OCI-LY7 (cell line): ENCODE data around the gene SPRYD3. TPM values are rescaled to one million over a fixed set of nuclear protein-coding genes. Genes with fewer than 3 reads are reported as not detected.

Experiments used
- BruUV-seq: library from RNA; stranded (reverse); fragments of 400-500 nt; replicated peaks from 2 replicates; lab custom pipeline; 2021; lab: Mats Ljungman, UMichigan
- CTCF ChIA-PET: fragments of 300-600 bp; sonication (Branson Sonifier 250); formaldehyde crosslinking; loops from one replicate; lab custom pipeline; 2022; ENCODE audit warnings: antibody characterized with exemption; ENCODE audit not compliant: unreplicated experiment; lab: Charles Lee
- POLR2A ChIA-PET: fragments of 300-600 bp; sonication (Branson Sonifier 250); formaldehyde crosslinking; loops from one replicate; lab custom pipeline; 2022; ENCODE audit warnings: antibody characterized with exemption; lab: Charles Lee
- DNase-seq: peaks from one replicate; pipeline ENCODE4 v3.0.0-alpha.2; 2015; ENCODE audit warnings: low spot score
- H2AFZ ChIP-seq: fragments of 200-600 bp; sonication (generic), shearing (Covaris generic); 2 replicates; pipeline ENCODE4 v1.6.1; 2014; ENCODE audit warnings: mild to moderate bottlenecking, antibody characterized with exemption, low read length, moderate library complexity
- H3K27ac ChIP-seq: fragments of 200-600 bp; sonication (generic); 2 replicates; pipeline ENCODE4 v1.5.1; 2014; ENCODE audit warnings: mixed run types, low read depth, mild to moderate bottlenecking, moderate library complexity, low read length, inconsistent platforms; ENCODE audit not compliant: poor library complexity, severe bottlenecking
- H3K36me3 ChIP-seq: fragments of 200-600 bp; sonication (generic); 2 replicates; pipeline ENCODE4 v1.6.1; 2014; ENCODE audit warnings: mild to moderate bottlenecking, antibody characterized with exemption, low read length, moderate library complexity, mixed read lengths; ENCODE audit not compliant: insufficient read depth
- H3K4me1 ChIP-seq: fragments of 200-600 bp; sonication (generic); 2 replicates; pipeline ENCODE4 v1.5.1; 2014; ENCODE audit warnings: mild to moderate bottlenecking, low read length; ENCODE audit not compliant: insufficient read depth, poor library complexity, severe bottlenecking
- H3K4me2 ChIP-seq: fragments of 200-600 bp; sonication (generic); 2 replicates; pipeline ENCODE4 v1.6.1; 2014; ENCODE audit warnings: mild to moderate bottlenecking, low read length
- H3K4me3 ChIP-seq: fragments of 200-600 bp; sonication (generic); 2 replicates; pipeline ENCODE4 v1.5.1; 2014; ENCODE audit warnings: mild to moderate bottlenecking, low read depth, low read length; ENCODE audit not compliant: poor library complexity, severe bottlenecking
- H3K79me2 ChIP-seq: fragments of 200-600 bp; sonication (generic); 2 replicates; pipeline ENCODE4 v1.6.1; 2016; ENCODE audit warnings: low read depth, mild to moderate bottlenecking, low read length, moderate library complexity, mixed read lengths; ENCODE audit not compliant: insufficient read depth
- H3K9me2 ChIP-seq: fragments of 200-600 bp; sonication (generic); 2 replicates; pipeline ENCODE4 v1.6.1; 2016; ENCODE audit warnings: mild to moderate bottlenecking, low read length, mixed read lengths; ENCODE audit not compliant: insufficient read depth
- H3K9me3 ChIP-seq: fragments of 200-600 bp; sonication (generic); 2 replicates; pipeline ENCODE4 v1.6.1; 2014; ENCODE audit warnings: mild to moderate bottlenecking, mixed run types, low read length, mixed read lengths
- H4K20me1 ChIP-seq: fragments of 200-600 bp; sonication (generic); 2 replicates; pipeline ENCODE4 v1.6.1; 2014; ENCODE audit warnings: mild to moderate bottlenecking, antibody characterized with exemption, low read length, moderate library complexity, mixed read lengths; ENCODE audit not compliant: insufficient read depth
- EZH2phosphoT487 ChIP-seq: fragments of 200-600 bp; sonication (generic); IDR thresholded peaks from 2 replicates; pipeline ENCODE4 v1.6.1; 2018; ENCODE audit warnings: low read depth, borderline replicate concordance, mild to moderate bottlenecking, mixed run types, antibody characterized with exemption, low read length, moderate library complexity, mixed read lengths
- intact Hi-C: fragments of 100-400 bp; cut with micrococcal nuclease; formaldehyde crosslinking; loops from one replicate; pipeline ENCODE4 v1.10.0; 2022; ENCODE audit not compliant: unreplicated experiment
- total RNA-seq, 2 experiments: library from RNA; depleted of rRNA in 1 of 2; stranded (reverse); fragments of >200 nt in 1 of 2; shearing (Covaris generic) in 1 of 2; gene quantifications; 2 replicates each; pipeline ENCODE4 v1.2.3, GENCODE V29; 2014 to 2022
- TF ChIP-seq, protein P1 (sequence below): fragments of 200-600 bp; sonication (generic); conservative IDR thresholded peaks from 2 replicates; pipeline ENCODE4 v1.5.1; 2014; ENCODE audit warnings: mild to moderate bottlenecking, antibody characterized with exemption, low read length, moderate library complexity, mixed read lengths

The SPRYD3 gene
- total RNA-seq, 2 experiments from 2014 or later = 7.3 to 20.5 TPM

DNA sequence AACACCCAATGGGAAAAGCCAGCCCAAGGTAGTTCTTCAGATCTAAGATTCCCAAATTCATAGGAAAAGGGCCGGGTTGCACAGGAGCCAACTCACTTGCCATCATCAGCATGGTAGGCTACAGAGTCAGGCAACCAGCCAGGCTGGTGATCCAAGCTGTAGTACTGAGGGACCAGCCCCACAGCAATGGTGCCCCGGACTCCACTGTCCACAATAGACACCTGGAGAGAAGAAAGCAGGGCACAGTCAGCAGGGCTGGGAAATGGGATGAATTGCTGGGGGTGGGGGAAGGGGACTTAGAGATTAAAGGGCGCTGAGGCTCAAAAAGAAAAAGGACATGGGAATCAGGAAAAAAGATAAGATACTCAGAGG, 4.2 kb downstream of the SPRYD3 start:
- Histone ChIP-seq H3K4me2 (no peak overlapping the region), H3K9me3 (no peaks in the 10 kb centered on the region), H4K20me1 (no peaks in the 10 kb centered on the region), H3K9me2 (no peaks in the 10 kb centered on the region), H3K27ac (no peak overlapping the region), H3K4me3 (no peak overlapping the region), H3K4me1 (peaks cover 10% of the 10 kb centered on the region), H3K79me2 (no peaks in the 10 kb centered on the region; the same call in 1 of the 2 replicates), H2AFZ (no peak overlapping the region), H3K36me3 (peaks cover 36% of the 10 kb centered on the region)
- intact Hi-C loops = no loop called here
- ChIA-PET CTCF (interaction anchor here (0.6 kb wide), 1 partner anchor 419 kb away, joined by 3 read pairs; no protein-coding TSS in a partner anchor), POLR2A (no interaction called here)
- no peak for TF ChIP-seq EZH2phosphoT487
- TF ChIP-seq, protein P1, sequence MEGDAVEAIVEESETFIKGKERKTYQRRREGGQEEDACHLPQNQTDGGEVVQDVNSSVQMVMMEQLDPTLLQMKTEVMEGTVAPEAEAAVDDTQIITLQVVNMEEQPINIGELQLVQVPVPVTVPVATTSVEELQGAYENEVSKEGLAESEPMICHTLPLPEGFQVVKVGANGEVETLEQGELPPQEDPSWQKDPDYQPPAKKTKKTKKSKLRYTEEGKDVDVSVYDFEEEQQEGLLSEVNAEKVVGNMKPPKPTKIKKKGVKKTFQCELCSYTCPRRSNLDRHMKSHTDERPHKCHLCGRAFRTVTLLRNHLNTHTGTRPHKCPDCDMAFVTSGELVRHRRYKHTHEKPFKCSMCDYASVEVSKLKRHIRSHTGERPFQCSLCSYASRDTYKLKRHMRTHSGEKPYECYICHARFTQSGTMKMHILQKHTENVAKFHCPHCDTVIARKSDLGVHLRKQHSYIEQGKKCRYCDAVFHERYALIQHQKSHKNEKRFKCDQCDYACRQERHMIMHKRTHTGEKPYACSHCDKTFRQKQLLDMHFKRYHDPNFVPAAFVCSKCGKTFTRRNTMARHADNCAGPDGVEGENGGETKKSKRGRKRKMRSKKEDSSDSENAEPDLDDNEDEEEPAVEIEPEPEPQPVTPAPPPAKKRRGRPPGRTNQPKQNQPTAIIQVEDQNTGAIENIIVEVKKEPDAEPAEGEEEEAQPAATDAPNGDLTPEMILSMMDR = no peak
- DNase-seq = no peak
- BruUV-seq = no TSS peak

DNA sequence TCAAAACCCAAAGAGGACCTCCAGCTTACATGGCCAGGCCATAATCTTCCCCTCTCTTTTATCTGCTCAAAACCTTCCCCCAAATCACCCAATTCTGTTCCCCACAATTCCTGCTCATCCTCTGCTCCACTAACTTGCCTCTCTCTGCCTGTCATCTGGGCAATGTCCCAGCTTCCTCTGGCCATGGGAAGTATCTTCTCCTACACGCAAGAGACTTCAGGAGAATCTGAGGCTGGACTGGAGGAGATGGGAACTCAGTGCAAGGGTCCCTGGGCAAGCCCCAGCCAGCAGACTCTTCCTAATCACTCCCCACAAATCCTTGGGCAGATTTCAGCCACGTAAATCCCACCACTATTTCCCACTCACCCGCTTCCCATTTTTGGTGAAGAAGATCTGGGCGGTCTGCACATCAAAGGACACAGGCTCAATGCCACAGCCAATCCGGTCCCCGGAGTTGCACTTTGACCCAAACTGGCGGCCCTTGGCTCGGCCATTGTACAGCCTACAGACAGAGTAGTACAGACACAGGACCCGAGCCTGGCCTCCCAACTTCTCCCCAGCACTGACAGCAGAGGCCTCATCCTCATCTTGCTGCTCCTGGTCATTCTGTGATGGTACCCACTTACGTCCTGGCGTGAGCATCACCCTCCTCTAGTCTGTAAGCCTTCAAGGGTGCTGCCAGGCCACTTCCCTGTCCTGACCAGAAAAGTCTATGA, 4.7 kb downstream of the SPRYD3 start:
- Histone ChIP-seq H3K79me2 (no peaks in the 10 kb centered on the region; the same call in 1 of the 2 replicates), H3K4me2 (no peak overlapping the region), H2AFZ (no peak overlapping the region), H3K9me2 (no peaks in the 10 kb centered on the region), H3K27ac (no peak overlapping the region), H4K20me1 (no peaks in the 10 kb centered on the region), H3K9me3 (no peaks in the 10 kb centered on the region), H3K36me3 (peaks cover 36% of the 10 kb centered on the region), H3K4me3 (no peak overlapping the region), H3K4me1 (peaks cover 5% of the 10 kb centered on the region)
- no peak for TF ChIP-seq EZH2phosphoT487
- TF ChIP-seq, protein P1 = no peak
- intact Hi-C loops = no loop called here
- ChIA-PET CTCF (no interaction called here), POLR2A (no interaction called here)
- no peak for DNase-seq
- BruUV-seq = no TSS peak

DNA sequence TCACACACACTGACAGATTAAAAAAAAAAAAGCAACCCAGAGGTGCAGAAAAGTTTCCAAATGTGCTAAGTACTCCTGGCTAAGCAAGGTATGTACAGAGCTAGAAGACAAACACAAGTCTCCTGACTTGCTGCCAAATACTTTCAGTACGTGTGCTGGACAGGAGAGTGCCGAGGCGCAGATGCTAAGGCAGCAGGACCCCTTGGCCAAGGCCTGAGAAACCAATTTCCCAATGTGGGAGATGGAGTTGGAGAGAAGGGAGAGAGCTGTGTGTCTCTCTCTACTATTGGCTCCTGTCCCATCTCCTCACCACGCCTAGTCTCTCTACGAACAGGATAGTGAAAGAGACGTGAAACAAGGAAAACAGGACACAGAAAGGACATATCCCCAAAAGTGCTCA, 5.3 kb downstream of the SPRYD3 start:
- H3K4me1 ChIP-seq = peaks cover 5% of the 10 kb centered on the region
- H3K36me3 ChIP-seq = peaks cover 36% of the 10 kb centered on the region
- no peaks in the 10 kb centered on the region for H3K9me3 ChIP-seq
- no TSS peak for BruUV-seq
- H3K27ac ChIP-seq = no peak overlapping the region
- no peaks in the 10 kb centered on the region for H4K20me1 ChIP-seq
- CTCF ChIA-PET = no interaction called here
- H2AFZ ChIP-seq = no peak overlapping the region
- DNase-seq = no peak
- no peaks in the 10 kb centered on the region; the same call in 1 of the 2 replicates for H3K79me2 ChIP-seq
- H3K4me3 ChIP-seq = no peak overlapping the region
- intact Hi-C loops = no loop called here
- POLR2A ChIA-PET = no interaction called here
- TF ChIP-seq EZH2phosphoT487 = no peak
- TF ChIP-seq, protein P1 = no peak
- no peak overlapping the region for H3K4me2 ChIP-seq
- H3K9me2 ChIP-seq = no peaks in the 10 kb centered on the region
